Ascending aorta (tissue), 2 donors: ENCODE measurements around the gene TM4SF4. TPM values are rescaled to one million over a fixed set of nuclear protein-coding genes. Genes with fewer than 3 reads are reported as not detected.

ENCODE experiments used
- DNase-seq, 2 donors: peaks; one replicate each; pipeline ENCODE4 v3.0.0-alpha.2; 2019; ENCODE audit warnings: low spot score in 2 of 2
- H3K27ac ChIP-seq, 2 donors: fragments of 200-600 bp; sonication (generic); one replicate each; pipeline ENCODE4 v1.5.1; 2016 to 2017; ENCODE audit warnings: mild to moderate bottlenecking in 1 of 2
- H3K27me3 ChIP-seq: fragments of 200-600 bp; sonication (generic); one replicate; pipeline ENCODE4 v1.5.1; 2017
- H3K36me3 ChIP-seq, 2 donors: fragments of 200-600 bp; sonication (generic); one replicate each; pipeline ENCODE4 v1.5.1; 2016
- H3K4me1 ChIP-seq, 2 donors: fragments of 200-600 bp; sonication (generic); one replicate each; pipeline ENCODE4 v1.5.1; 2016 to 2017; ENCODE audit warnings: mild to moderate bottlenecking in 1 of 2
- H3K4me3 ChIP-seq, 2 donors: fragments of 200-600 bp; sonication (generic); one replicate each; pipeline ENCODE4 v1.5.1; 2016 to 2017; ENCODE audit warnings: mild to moderate bottlenecking in 1 of 2
- H3K9me3 ChIP-seq, 2 donors: fragments of 200-600 bp; sonication (generic); one replicate each; pipeline ENCODE4 v1.5.1; 2016
- CTCF ChIP-seq, 3 experiments: fragments of 200-600 bp in 2 of 3; fragments of 450-650 bp in 1 of 3; sonication (generic) in 2 of 3; IDR thresholded peaks; one replicate each; pipeline ENCODE4 v1.5.1; 2016 to 2019; ENCODE audit warnings: antibody characterized with exemption in 3 of 3, mild to moderate bottlenecking in 1 of 3, moderate library complexity in 1 of 3
- intact Hi-C: fragments of 100-400 bp; cut with DNase I; formaldehyde crosslinking; loops from one replicate; pipeline ENCODE4 v1.15.1; 2023
- total RNA-seq: library from RNA; depleted of rRNA; stranded (reverse); fragments of >200 nt; gene quantifications from one replicate; pipeline ENCODE4 v1.1.0, GENCODE V29; 2016

TM4SF4 gene
- total RNA-seq, 1 donor from 2014 or later, result not detected

- DNase-seq, result no peak
- no peak for TF ChIP-seq CTCF (IDR thresholded peaks at IDR 0.05)
- Histone ChIP-seq H3K9me3 (no peaks in the 10 kb centered on the region), H3K27ac (no peak overlapping the region), H3K27me3 (no peaks in the 10 kb centered on the region), H3K36me3 (no peaks in the 10 kb centered on the region), H3K4me3 (no peak overlapping the region), H3K4me1 (peaks cover 0 to 8% of the 10 kb centered on the region in 2 donors)
- intact Hi-C loops, result no loop called here
These were observed 19.1 kb upstream of the TM4SF4 start for GRCh38 chr3:149455366-149455765.

GRCh38 chr3:149455989-149456388, 18.5 kb upstream of the TM4SF4 start:
- Histone ChIP-seq H3K36me3 (no peaks in the 10 kb centered on the region), H3K27me3 (no peaks in the 10 kb centered on the region), H3K4me1 (peaks cover 0 to 14% of the 10 kb centered on the region in 2 donors), H3K27ac (no peak overlapping the region), H3K9me3 (no peaks in the 10 kb centered on the region), H3K4me3 (no peak overlapping the region)
- intact Hi-C loops, result no loop called here
- no peak for TF ChIP-seq CTCF (IDR thresholded peaks at IDR 0.05)
- DNase-seq, result no peak

GRCh38 chr3:149459491-149460059, 14.9 kb upstream of the TM4SF4 start:
- no peak for DNase-seq
- peak overlapping the region; percentile 77 to 87 for H3K27ac ChIP-seq
- intact Hi-C loops, result no loop called here

GRCh38 chr3:149460117-149460516, 14.4 kb upstream of the TM4SF4 start:
- H3K27me3 ChIP-seq, result no peaks in the 10 kb centered on the region
- no peak overlapping the region for H3K4me3 ChIP-seq
- peaks cover 0 to 24% of the 10 kb centered on the region in 2 donors for H3K4me1 ChIP-seq
- H3K9me3 ChIP-seq, result no peaks in the 10 kb centered on the region
- intact Hi-C loops, result no loop called here
- H3K27ac ChIP-seq, result peak overlapping the region; percentile 77 to 87
- no peak for TF ChIP-seq CTCF (IDR thresholded peaks at IDR 0.05)
- H3K36me3 ChIP-seq, result no peaks in the 10 kb centered on the region
- DNase-seq, result peak in 1 of 2 donors; percentile 82

More at GRCh38 chr3:149459491-149460059, 14.9 kb upstream of the TM4SF4 start:
- Histone ChIP-seq H3K4me3 (no peak overlapping the region), H3K4me1 (peaks cover 0 to 24% of the 10 kb centered on the region in 2 donors), H3K36me3 (no peaks in the 10 kb centered on the region), H3K27me3 (no peaks in the 10 kb centered on the region), H3K9me3 (no peaks in the 10 kb centered on the region)
- no peak for TF ChIP-seq CTCF (IDR thresholded peaks at IDR 0.05)

GRCh38 chr3:149462051-149462450, 12.4 kb upstream of the TM4SF4 start:
- no peaks in the 10 kb centered on the region for H3K9me3 ChIP-seq
- H3K27me3 ChIP-seq, result no peaks in the 10 kb centered on the region
- DNase-seq, result no peak
- H3K27ac ChIP-seq, result peak overlapping the region; percentile 28 to 87
- H3K36me3 ChIP-seq, result no peaks in the 10 kb centered on the region
- TF ChIP-seq CTCF (IDR thresholded peaks at IDR 0.05), result no peak
- no peak overlapping the region for H3K4me3 ChIP-seq
- H3K4me1 ChIP-seq, result peaks cover 0 to 38% of the 10 kb centered on the region in 2 donors
- intact Hi-C loops, result no loop called here
